ENCODE data around the gene TTLL9.
"Not testable (repeated sequence)": the region's sequence is repeated elsewhere in the genome, so short reads cannot be mapped to it uniquely, and the experiment has no call there.

TTLL9 gene

GRCh38 chr20:31910071-31910803 is 39.8 kb downstream of the TTLL9 start:
- Mint-ChIP-seq H3K27me3 (no peaks in the 10 kb centered on the region), H3K4me1 (no peaks in the 10 kb centered on the region), H3K4me3 (no peak overlapping the region), H3K36me3 (no peaks in the 10 kb centered on the region), H3K27ac (no peak overlapping the region), H3K9me3 (no peaks in the 10 kb centered on the region)
- no peak for ATAC-seq

GRCh38 chr20:31913431-31914157 is 43.2 kb downstream of the TTLL9 start:
- H3K36me3 Mint-ChIP-seq: no peaks in the 10 kb centered on the region
- H3K27me3 Mint-ChIP-seq: no peaks in the 10 kb centered on the region
- no peak for ATAC-seq
- no peak overlapping the region for H3K4me3 Mint-ChIP-seq
- peaks cover 11% of the 10 kb centered on the region for H3K4me1 Mint-ChIP-seq
- no peak overlapping the region for H3K27ac Mint-ChIP-seq
- no peaks in the 10 kb centered on the region for H3K9me3 Mint-ChIP-seq

- Mint-ChIP-seq H3K9me3 (no peaks in the 10 kb centered on the region), H3K4me3 (no peak overlapping the region), H3K36me3 (no peaks in the 10 kb centered on the region), H3K4me1 (peaks cover 16% of the 10 kb centered on the region), H3K27ac (no peak overlapping the region), H3K27me3 (no peaks in the 10 kb centered on the region)
- no peak for ATAC-seq
These were observed 43.7 kb downstream of the TTLL9 start for GRCh38 chr20:31914170-31914569.

GRCh38 chr20:31915491-31916280 is 45.3 kb downstream of the TTLL9 start:
- no peak for ATAC-seq
- Mint-ChIP-seq H3K36me3 (peaks cover 2% of the 10 kb centered on the region), H3K27me3 (no peaks in the 10 kb centered on the region)

GRCh38 chr20:31916708-31917107 is 46.3 kb downstream of the TTLL9 start:
- Mint-ChIP-seq H3K27ac (no peak overlapping the region), H3K9me3 (no peaks in the 10 kb centered on the region), H3K4me1 (peaks cover 16% of the 10 kb centered on the region), H3K27me3 (no peaks in the 10 kb centered on the region), H3K4me3 (no peak overlapping the region), H3K36me3 (peaks cover 5% of the 10 kb centered on the region)
- ATAC-seq: no peak

More at GRCh38 chr20:31915491-31916280, 45.3 kb downstream of the TTLL9 start:
- Mint-ChIP-seq H3K4me3 (no peak overlapping the region), H3K4me1 (peaks cover 16% of the 10 kb centered on the region), H3K27ac (no peak overlapping the region), H3K9me3 (no peaks in the 10 kb centered on the region)

- H3K36me3 Mint-ChIP-seq, H3K9me3 Mint-ChIP-seq, H3K27me3 Mint-ChIP-seq: not testable (repeated sequence)
- peaks cover 23% of the 10 kb centered on the region for H3K4me1 Mint-ChIP-seq
- H3K27ac Mint-ChIP-seq: peak overlapping the region; percentile 55
- ATAC-seq: peak; percentile 74
- peak overlapping the region; percentile 30 for H3K4me3 Mint-ChIP-seq
These were observed 47.6 kb downstream of the TTLL9 start for GRCh38 chr20:31917962-31918412.

GRCh38 chr20:31918466-31919105 is 48.2 kb downstream of the TTLL9 start:
- peaks cover 5% of the 10 kb centered on the region for H3K36me3 Mint-ChIP-seq

GRCh38 chr20:31919410-31920155 is 49.1 kb downstream of the TTLL9 start:
- Mint-ChIP-seq H3K27me3 (peaks cover 15% of the 10 kb centered on the region), H3K4me3 (no peak overlapping the region), H3K27ac (no peak overlapping the region), H3K4me1 (peaks cover 39% of the 10 kb centered on the region), H3K36me3 (peaks cover 5% of the 10 kb centered on the region), H3K9me3 (no peaks in the 10 kb centered on the region)
- no peak for ATAC-seq

More at GRCh38 chr20:31918466-31919105, 48.2 kb downstream of the TTLL9 start:
- peak overlapping the region; percentile 55 for H3K27ac Mint-ChIP-seq
- H3K27me3 Mint-ChIP-seq: peaks cover 5% of the 10 kb centered on the region
- H3K4me3 Mint-ChIP-seq: no peak overlapping the region
- no peak for ATAC-seq
- no peaks in the 10 kb centered on the region for H3K9me3 Mint-ChIP-seq
- peaks cover 29% of the 10 kb centered on the region for H3K4me1 Mint-ChIP-seq

GRCh38 chr20:31920275-31920855 is 49.9 kb downstream of the TTLL9 start:
- peaks cover 18% of the 10 kb centered on the region for H3K27me3 Mint-ChIP-seq
- no peak for ATAC-seq

GRCh38 chr20:31921480-31921879 is 51.0 kb downstream of the TTLL9 start:
- not testable (repeated sequence) for ATAC-seq, H3K36me3 Mint-ChIP-seq, H3K27ac Mint-ChIP-seq, H3K9me3 Mint-ChIP-seq, H3K4me3 Mint-ChIP-seq
- H3K4me1 Mint-ChIP-seq: peaks cover 42% of the 10 kb centered on the region
- peaks cover 18% of the 10 kb centered on the region for H3K27me3 Mint-ChIP-seq

More at GRCh38 chr20:31920275-31920855, 49.9 kb downstream of the TTLL9 start:
- Mint-ChIP-seq H3K36me3 (peaks cover 5% of the 10 kb centered on the region), H3K4me3 (no peak overlapping the region), H3K4me1 (peaks cover 42% of the 10 kb centered on the region), H3K27ac (no peak overlapping the region), H3K9me3 (no peaks in the 10 kb centered on the region)

GRCh38 chr20:31922181-31922580 is 51.7 kb downstream of the TTLL9 start:
- peaks cover 18% of the 10 kb centered on the region for H3K27me3 Mint-ChIP-seq
- no peak overlapping the region for H3K4me3 Mint-ChIP-seq
- peaks cover 42% of the 10 kb centered on the region for H3K4me1 Mint-ChIP-seq
- no peak for ATAC-seq
- H3K9me3 Mint-ChIP-seq: no peaks in the 10 kb centered on the region
- peaks cover 5% of the 10 kb centered on the region for H3K36me3 Mint-ChIP-seq
- no peak overlapping the region for H3K27ac Mint-ChIP-seq

- H3K27me3 Mint-ChIP-seq: peaks cover 18% of the 10 kb centered on the region
- H3K4me1 Mint-ChIP-seq: peaks cover 41% of the 10 kb centered on the region
- H3K27ac Mint-ChIP-seq: no peak overlapping the region
- peaks cover 5% of the 10 kb centered on the region for H3K36me3 Mint-ChIP-seq
- no peak for ATAC-seq
- no peak overlapping the region for H3K4me3 Mint-ChIP-seq
- no peaks in the 10 kb centered on the region for H3K9me3 Mint-ChIP-seq
These were observed 52.2 kb downstream of the TTLL9 start for GRCh38 chr20:31922588-31922987.

GRCh38 chr20:31923388-31924331 is 53.2 kb downstream of the TTLL9 start:
- Mint-ChIP-seq H3K9me3 (no peaks in the 10 kb centered on the region), H3K4me1 (peaks cover 30% of the 10 kb centered on the region), H3K4me3 (peak overlapping the region; percentile 53), H3K36me3 (peaks cover 5% of the 10 kb centered on the region), H3K27me3 (peaks cover 18% of the 10 kb centered on the region), H3K27ac (peak overlapping the region; percentile 79)
- ATAC-seq: peak; percentile 94
